SK-N-SH treated with all-trans-retinoic acid at 6 μM for 48 hours (cell line): ENCODE measurements around the gene TSBP1.

Experiments used
- ATAC-seq: fragments of 200-7000 bp; cut with Tn5 transposase; 3 replicates; pipeline ENCODE4 v1.9.1; 2020; ENCODE audit warnings: mild to moderate bottlenecking, moderate library complexity
- CSDC2 ChIP-seq: fragments of 250-450 bp; sonication (Bioruptor Pico); IDR thresholded peaks from 2 replicates; pipeline ENCODE4 v1.5.0; 2020; ENCODE audit warnings: mild to moderate bottlenecking, moderate library complexity
- GLIS3 ChIP-seq: fragments of 250-450 bp; sonication (Bioruptor Pico); IDR thresholded peaks from 2 replicates; pipeline ENCODE4 v1.5.0; 2020; ENCODE audit warnings: mild to moderate bottlenecking, moderate library complexity
- ISL1 ChIP-seq: fragments of 250-450 bp; sonication (Bioruptor Pico); IDR thresholded peaks from 2 replicates; pipeline ENCODE4 v2.1.2; 2022; ENCODE audit warnings: mild to moderate bottlenecking, moderate library complexity
- OSR1 ChIP-seq: fragments of 250-450 bp; sonication (Bioruptor Pico); IDR thresholded peaks from 2 replicates; pipeline ENCODE4 v1.8.0; 2022; ENCODE audit warnings: moderate library complexity, mild to moderate bottlenecking, inconsistent platforms
- PPARA ChIP-seq: fragments of 250-450 bp; sonication (Bioruptor Pico); IDR thresholded peaks from 2 replicates; pipeline ENCODE4 v1.5.0; 2020; ENCODE audit warnings: mild to moderate bottlenecking, borderline replicate concordance
- RARB ChIP-seq: fragments of 250-450 bp; sonication (Bioruptor Pico); IDR thresholded peaks from 2 replicates; pipeline ENCODE4 v1.8.0; 2021; ENCODE audit warnings: mild to moderate bottlenecking, moderate library complexity
- SNAI2 ChIP-seq: fragments of 250-450 bp; sonication (Bioruptor Pico); IDR thresholded peaks from 2 replicates; pipeline ENCODE4 v1.5.0; 2020; ENCODE audit warnings: mild to moderate bottlenecking, moderate library complexity
- TCF4 ChIP-seq: fragments of 250-450 bp; sonication (Bioruptor Pico); IDR thresholded peaks from 2 replicates; pipeline ENCODE4 v1.8.0; 2021; ENCODE audit warnings: mild to moderate bottlenecking, moderate library complexity, borderline replicate concordance
- TOX ChIP-seq: fragments of 250-450 bp; sonication (Bioruptor Pico); IDR thresholded peaks from 2 replicates; pipeline ENCODE4 v1.8.0; 2021; ENCODE audit warnings: mild to moderate bottlenecking, moderate library complexity, borderline replicate concordance
- ZC3H10 ChIP-seq: fragments of 250-450 bp; sonication (Bioruptor Pico); IDR thresholded peaks from 2 replicates; pipeline ENCODE4 v1.5.1; 2021; ENCODE audit warnings: mild to moderate bottlenecking, moderate library complexity
- ZFP30 ChIP-seq: fragments of 450-650 bp; formaldehyde crosslinking; IDR thresholded peaks from 2 replicates; pipeline ENCODE4 v1.5.0; 2022; ENCODE audit warnings: mild to moderate bottlenecking, moderate library complexity
- ZNF565 ChIP-seq: fragments of 450-650 bp; formaldehyde crosslinking; conservative IDR thresholded peaks from 2 replicates; pipeline ENCODE4 v1.5.0; 2020; ENCODE audit warnings: low read depth, mild to moderate bottlenecking, moderate library complexity
- ZNF70 ChIP-seq: fragments of 450-650 bp; formaldehyde crosslinking; IDR thresholded peaks from 2 replicates; pipeline ENCODE4 v1.5.0; 2020; ENCODE audit warnings: mild to moderate bottlenecking, moderate library complexity
- ZNF8 ChIP-seq: fragments of 450-650 bp; formaldehyde crosslinking; IDR thresholded peaks from 2 replicates; pipeline ENCODE4 v1.5.0; 2020; ENCODE audit warnings: mild to moderate bottlenecking, moderate library complexity
- TF ChIP-seq, protein P1 (sequence below): fragments of 250-450 bp; sonication (Bioruptor Pico); IDR thresholded peaks from 2 replicates; pipeline ENCODE4 v1.5.0; 2020; ENCODE audit warnings: mild to moderate bottlenecking, moderate library complexity
- TF ChIP-seq, protein P2 (sequence below): fragments of 250-450 bp; sonication (Bioruptor Pico); IDR thresholded peaks from 2 replicates; pipeline ENCODE4 v1.5.1; 2021; ENCODE audit warnings: mild to moderate bottlenecking, moderate library complexity
- TF ChIP-seq, protein P3 (sequence below): fragments of 250-450 bp; sonication (Bioruptor Pico); IDR thresholded peaks from 2 replicates; pipeline ENCODE4 v1.5.1; 2020; ENCODE audit warnings: low read depth, mild to moderate bottlenecking, moderate library complexity
- TF ChIP-seq, protein P4 (sequence below): fragments of 250-450 bp; sonication (Bioruptor Pico); IDR thresholded peaks from 2 replicates; pipeline ENCODE4 v1.8.0; 2020; ENCODE audit warnings: mild to moderate bottlenecking, moderate library complexity, borderline replicate concordance
- TF ChIP-seq, protein P5 (sequence below): fragments of 250-450 bp; sonication (Bioruptor Pico); IDR thresholded peaks from 2 replicates; pipeline ENCODE4 v1.8.0; 2021; ENCODE audit warnings: low read depth, mild to moderate bottlenecking, moderate library complexity, borderline replicate concordance

TSBP1 gene

DNA sequence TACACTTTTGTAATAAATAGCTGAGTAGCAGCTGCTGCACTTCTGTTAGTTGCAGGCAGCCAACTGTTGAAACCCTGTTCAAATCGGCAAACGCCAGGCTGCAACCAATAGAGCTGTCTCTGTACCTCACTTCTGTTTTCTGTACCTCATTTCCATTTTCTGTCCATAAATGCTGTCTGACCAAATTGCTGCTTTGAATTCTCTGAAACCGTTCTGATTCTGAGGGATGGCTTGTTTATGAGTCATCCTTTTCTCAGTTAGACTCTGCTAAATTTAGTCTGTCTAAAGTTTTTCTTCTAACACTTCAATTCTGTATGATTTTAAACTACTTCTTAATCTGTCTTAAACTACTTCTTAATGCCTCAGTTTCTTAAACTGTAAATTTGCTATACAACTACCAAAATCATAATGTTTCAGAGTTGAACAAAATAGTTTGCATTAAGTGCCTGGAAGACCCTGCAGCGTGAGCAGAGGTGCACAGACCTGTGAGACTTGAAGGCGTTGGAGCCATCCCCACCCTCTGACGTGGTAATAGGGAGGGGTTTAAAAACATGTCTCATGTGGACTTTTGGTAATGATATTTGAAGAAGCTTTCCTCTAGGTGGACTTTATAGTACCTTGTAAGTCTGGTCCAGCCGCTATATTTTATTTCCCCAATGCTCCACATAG, 25.7 kb upstream of the TSBP1 start:
- ATAC-seq: no peak
- TF ChIP-seq TCF4 (CRISPR knock-in tag): no peak
- TF ChIP-seq, all 23 proteins: peak for 0

DNA sequence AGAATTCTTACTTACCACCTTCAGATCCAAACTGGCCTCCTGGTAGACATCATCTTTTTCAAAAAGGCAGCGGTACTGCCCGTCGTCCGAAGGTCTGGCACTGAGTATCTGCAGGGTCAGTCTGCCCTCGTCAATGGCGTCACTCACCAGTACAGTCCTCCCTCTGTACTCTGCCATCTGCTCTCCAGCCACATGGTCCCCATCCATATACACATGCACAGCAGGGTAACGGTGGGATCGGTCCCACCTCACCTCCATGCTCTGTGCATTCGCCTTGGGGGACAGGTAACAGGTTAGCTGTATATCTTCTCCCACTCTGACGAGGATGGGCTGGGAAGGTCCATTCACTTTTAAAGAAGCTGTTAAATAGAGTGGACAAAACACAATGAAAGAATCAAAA, 24.3 kb upstream of the TSBP1 start:
- ATAC-seq: no peak
- TF ChIP-seq ZNF8 (CRISPR knock-in tag) (no peak), ZFP30 (CRISPR knock-in tag) (no peak), ZNF70 (no peak), ISL1 (no peak), PPARA (CRISPR knock-in tag) (no peak), GLIS3 (no peak), ZC3H10 (CRISPR knock-in tag) (no peak), SNAI2 (CRISPR knock-in tag) (no peak)
- TF ChIP-seq, protein P1, sequence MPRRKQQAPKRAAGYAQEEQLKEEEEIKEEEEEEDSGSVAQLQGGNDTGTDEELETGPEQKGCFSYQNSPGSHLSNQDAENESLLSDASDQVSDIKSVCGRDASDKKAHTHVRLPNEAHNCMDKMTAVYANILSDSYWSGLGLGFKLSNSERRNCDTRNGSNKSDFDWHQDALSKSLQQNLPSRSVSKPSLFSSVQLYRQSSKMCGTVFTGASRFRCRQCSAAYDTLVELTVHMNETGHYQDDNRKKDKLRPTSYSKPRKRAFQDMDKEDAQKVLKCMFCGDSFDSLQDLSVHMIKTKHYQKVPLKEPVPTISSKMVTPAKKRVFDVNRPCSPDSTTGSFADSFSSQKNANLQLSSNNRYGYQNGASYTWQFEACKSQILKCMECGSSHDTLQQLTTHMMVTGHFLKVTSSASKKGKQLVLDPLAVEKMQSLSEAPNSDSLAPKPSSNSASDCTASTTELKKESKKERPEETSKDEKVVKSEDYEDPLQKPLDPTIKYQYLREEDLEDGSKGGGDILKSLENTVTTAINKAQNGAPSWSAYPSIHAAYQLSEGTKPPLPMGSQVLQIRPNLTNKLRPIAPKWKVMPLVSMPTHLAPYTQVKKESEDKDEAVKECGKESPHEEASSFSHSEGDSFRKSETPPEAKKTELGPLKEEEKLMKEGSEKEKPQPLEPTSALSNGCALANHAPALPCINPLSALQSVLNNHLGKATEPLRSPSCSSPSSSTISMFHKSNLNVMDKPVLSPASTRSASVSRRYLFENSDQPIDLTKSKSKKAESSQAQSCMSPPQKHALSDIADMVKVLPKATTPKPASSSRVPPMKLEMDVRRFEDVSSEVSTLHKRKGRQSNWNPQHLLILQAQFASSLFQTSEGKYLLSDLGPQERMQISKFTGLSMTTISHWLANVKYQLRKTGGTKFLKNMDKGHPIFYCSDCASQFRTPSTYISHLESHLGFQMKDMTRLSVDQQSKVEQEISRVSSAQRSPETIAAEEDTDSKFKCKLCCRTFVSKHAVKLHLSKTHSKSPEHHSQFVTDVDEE: no peak
- TF ChIP-seq, protein P2, sequence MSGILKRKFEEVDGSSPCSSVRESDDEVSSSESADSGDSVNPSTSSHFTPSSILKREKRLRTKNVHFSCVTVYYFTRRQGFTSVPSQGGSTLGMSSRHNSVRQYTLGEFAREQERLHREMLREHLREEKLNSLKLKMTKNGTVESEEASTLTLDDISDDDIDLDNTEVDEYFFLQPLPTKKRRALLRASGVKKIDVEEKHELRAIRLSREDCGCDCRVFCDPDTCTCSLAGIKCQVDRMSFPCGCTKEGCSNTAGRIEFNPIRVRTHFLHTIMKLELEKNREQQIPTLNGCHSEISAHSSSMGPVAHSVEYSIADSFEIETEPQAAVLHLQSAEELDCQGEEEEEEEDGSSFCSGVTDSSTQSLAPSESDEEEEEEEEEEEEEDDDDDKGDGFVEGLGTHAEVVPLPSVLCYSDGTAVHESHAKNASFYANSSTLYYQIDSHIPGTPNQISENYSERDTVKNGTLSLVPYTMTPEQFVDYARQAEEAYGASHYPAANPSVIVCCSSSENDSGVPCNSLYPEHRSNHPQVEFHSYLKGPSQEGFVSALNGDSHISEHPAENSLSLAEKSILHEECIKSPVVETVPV (CRISPR knock-in tag): no peak

DNA sequence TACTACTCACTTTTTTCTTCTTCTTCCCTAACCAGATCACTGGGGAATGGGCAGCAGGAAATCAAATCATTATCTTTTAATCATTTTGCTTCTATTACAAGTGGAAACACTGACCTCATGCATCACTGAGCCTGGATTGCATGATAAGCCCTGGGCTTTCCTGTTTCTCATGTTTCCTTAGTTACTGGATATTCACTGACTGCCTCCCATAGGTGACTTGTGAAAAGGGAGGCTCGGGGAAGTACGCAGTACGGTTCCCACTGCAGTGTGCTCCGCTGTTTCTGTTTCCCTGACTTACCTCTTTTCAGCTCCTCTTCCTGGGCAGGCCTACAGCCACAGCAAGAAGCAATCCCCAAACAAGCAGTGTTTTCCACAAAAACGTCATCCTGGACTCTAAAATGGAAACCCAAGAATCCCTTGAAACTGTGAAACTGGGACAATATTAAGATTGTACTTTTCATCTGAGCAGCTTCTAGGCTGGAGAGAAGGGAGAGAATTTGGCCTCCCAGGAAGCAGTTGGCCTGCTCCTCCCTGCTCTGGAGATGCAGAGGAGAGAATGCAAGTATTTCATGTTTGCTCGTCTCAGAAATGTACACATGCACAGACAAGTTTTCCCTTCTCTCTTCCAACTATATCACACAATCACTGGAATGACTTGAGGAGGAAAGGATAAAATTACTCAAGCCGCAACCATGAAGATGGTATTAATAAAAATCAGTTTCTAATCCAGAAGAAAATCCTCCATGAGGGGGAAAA, 22.1 kb upstream of the TSBP1 start:
- no peak for ATAC-seq
- no peak for TF ChIP-seq ZNF565 (CRISPR knock-in tag)
- TF ChIP-seq, protein P3, sequence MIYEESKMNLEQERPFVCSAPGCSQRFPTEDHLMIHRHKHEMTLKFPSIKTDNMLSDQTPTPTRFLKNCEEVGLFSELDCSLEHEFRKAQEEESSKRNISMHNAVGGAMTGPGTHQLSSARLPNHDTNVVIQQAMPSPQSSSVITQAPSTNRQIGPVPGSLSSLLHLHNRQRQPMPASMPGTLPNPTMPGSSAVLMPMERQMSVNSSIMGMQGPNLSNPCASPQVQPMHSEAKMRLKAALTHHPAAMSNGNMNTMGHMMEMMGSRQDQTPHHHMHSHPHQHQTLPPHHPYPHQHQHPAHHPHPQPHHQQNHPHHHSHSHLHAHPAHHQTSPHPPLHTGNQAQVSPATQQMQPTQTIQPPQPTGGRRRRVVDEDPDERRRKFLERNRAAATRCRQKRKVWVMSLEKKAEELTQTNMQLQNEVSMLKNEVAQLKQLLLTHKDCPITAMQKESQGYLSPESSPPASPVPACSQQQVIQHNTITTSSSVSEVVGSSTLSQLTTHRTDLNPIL (CRISPR knock-in tag): no peak
- TF ChIP-seq RARB (CRISPR knock-in tag): no peak
- TF ChIP-seq ZNF70: no peak
- no peak for TF ChIP-seq CSDC2 (CRISPR knock-in tag)
- TF ChIP-seq OSR1 (CRISPR knock-in tag): no peak
- TF ChIP-seq GLIS3: no peak
- TF ChIP-seq TOX (CRISPR knock-in tag): no peak
- TF ChIP-seq TCF4 (CRISPR knock-in tag): no peak
- TF ChIP-seq, protein P4, sequence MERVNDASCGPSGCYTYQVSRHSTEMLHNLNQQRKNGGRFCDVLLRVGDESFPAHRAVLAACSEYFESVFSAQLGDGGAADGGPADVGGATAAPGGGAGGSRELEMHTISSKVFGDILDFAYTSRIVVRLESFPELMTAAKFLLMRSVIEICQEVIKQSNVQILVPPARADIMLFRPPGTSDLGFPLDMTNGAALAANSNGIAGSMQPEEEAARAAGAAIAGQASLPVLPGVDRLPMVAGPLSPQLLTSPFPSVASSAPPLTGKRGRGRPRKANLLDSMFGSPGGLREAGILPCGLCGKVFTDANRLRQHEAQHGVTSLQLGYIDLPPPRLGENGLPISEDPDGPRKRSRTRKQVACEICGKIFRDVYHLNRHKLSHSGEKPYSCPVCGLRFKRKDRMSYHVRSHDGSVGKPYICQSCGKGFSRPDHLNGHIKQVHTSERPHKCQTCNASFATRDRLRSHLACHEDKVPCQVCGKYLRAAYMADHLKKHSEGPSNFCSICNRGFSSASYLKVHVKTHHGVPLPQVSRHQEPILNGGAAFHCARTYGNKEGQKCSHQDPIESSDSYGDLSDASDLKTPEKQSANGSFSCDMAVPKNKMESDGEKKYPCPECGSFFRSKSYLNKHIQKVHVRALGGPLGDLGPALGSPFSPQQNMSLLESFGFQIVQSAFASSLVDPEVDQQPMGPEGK (CRISPR knock-in tag): no peak
- no peak for TF ChIP-seq ZFP30 (CRISPR knock-in tag)
- TF ChIP-seq ZNF8 (CRISPR knock-in tag): no peak
- TF ChIP-seq, protein P5, sequence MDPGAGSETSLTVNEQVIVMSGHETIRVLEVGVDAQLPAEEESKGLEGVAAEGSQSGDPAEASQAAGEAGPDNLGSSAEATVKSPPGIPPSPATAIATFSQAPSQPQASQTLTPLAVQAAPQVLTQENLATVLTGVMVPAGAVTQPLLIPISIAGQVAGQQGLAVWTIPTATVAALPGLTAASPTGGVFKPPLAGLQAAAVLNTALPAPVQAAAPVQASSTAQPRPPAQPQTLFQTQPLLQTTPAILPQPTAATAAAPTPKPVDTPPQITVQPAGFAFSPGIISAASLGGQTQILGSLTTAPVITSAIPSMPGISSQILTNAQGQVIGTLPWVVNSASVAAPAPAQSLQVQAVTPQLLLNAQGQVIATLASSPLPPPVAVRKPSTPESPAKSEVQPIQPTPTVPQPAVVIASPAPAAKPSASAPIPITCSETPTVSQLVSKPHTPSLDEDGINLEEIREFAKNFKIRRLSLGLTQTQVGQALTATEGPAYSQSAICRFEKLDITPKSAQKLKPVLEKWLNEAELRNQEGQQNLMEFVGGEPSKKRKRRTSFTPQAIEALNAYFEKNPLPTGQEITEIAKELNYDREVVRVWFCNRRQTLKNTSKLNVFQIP (CRISPR knock-in tag): no peak
